Dendritic cell treated with granulocyte-macrophage colony-stimulating factor and Interleukin-4, amounts not matched to agents 40 ng/mL and 50 ng/mL, for 4 days (primary cell): ENCODE measurements around the gene ZCCHC2.

Experiments
- H3K27ac Mint-ChIP-seq: one replicate; pipeline ENCODE4 v1.8.0; 2022; ENCODE audit warnings: mild to moderate bottlenecking, mixed read lengths
- H3K27me3 Mint-ChIP-seq: one replicate; pipeline ENCODE4 v1.8.0; 2022; ENCODE audit warnings: mild to moderate bottlenecking, mixed read lengths
- H3K36me3 Mint-ChIP-seq: one replicate; pipeline ENCODE4 v1.8.0; 2022; ENCODE audit warnings: low read depth, mixed read lengths
- H3K4me1 Mint-ChIP-seq: one replicate; pipeline ENCODE4 v1.8.0; 2022; ENCODE audit warnings: low read depth, mixed read lengths
- H3K4me3 Mint-ChIP-seq: one replicate; pipeline ENCODE4 v1.8.0; 2022; ENCODE audit warnings: mild to moderate bottlenecking, moderate library complexity, mixed read lengths
- H3K9me3 Mint-ChIP-seq: one replicate; pipeline ENCODE4 v1.8.0; 2022; ENCODE audit warnings: mixed read lengths
- intact Hi-C: fragments of 100-400 bp; cut with micrococcal nuclease; formaldehyde crosslinking; loops from one replicate; pipeline ENCODE4 v1.15.0; 2022

Gene ZCCHC2

GRCh38 chr18:62564044-62564443, 41.2 kb downstream of the ZCCHC2 start:
- no peak overlapping the region for H3K4me3 Mint-ChIP-seq
- peaks cover 96% of the 10 kb centered on the region for H3K36me3 Mint-ChIP-seq
- intact Hi-C loops: loop anchor here (10.0 kb wide), 1 partner anchor 249 kb away; no protein-coding TSS in a partner anchor
- H3K27me3 Mint-ChIP-seq: no peaks in the 10 kb centered on the region
- peaks cover 6% of the 10 kb centered on the region for H3K4me1 Mint-ChIP-seq
- H3K27ac Mint-ChIP-seq: no peak overlapping the region
- no peaks in the 10 kb centered on the region for H3K9me3 Mint-ChIP-seq

- intact Hi-C loops: loop anchor here (5.0 to 10.0 kb wide), 3 partner anchors 139 to 384 kb away; no protein-coding TSS in a partner anchor
- H3K27me3 Mint-ChIP-seq: no peaks in the 10 kb centered on the region
- H3K36me3 Mint-ChIP-seq: peaks cover 93% of the 10 kb centered on the region
- no peak overlapping the region for H3K4me3 Mint-ChIP-seq
- H3K4me1 Mint-ChIP-seq: peaks cover 6% of the 10 kb centered on the region
- no peaks in the 10 kb centered on the region for H3K9me3 Mint-ChIP-seq
- no peak overlapping the region for H3K27ac Mint-ChIP-seq
These were observed 43.4 kb downstream of the ZCCHC2 start for GRCh38 chr18:62566199-62566598.

- H3K4me3 Mint-ChIP-seq: no peak overlapping the region
- peaks cover 6% of the 10 kb centered on the region for H3K4me1 Mint-ChIP-seq
- H3K27ac Mint-ChIP-seq: no peak overlapping the region
- no peaks in the 10 kb centered on the region for H3K27me3 Mint-ChIP-seq
- peaks cover 93% of the 10 kb centered on the region for H3K36me3 Mint-ChIP-seq
- H3K9me3 Mint-ChIP-seq: no peaks in the 10 kb centered on the region
- intact Hi-C loops: loop anchor here (5.0 to 10.0 kb wide), 3 partner anchors 140 to 385 kb away; no protein-coding TSS in a partner anchor
These were observed 44.0 kb downstream of the ZCCHC2 start for GRCh38 chr18:62566818-62567217.

GRCh38 chr18:62569081-62569655, 46.3 kb downstream of the ZCCHC2 start:
- Mint-ChIP-seq H3K4me3 (no peak overlapping the region), H3K27ac (no peak overlapping the region), H3K9me3 (no peaks in the 10 kb centered on the region), H3K36me3 (peaks cover 91% of the 10 kb centered on the region), H3K27me3 (no peaks in the 10 kb centered on the region), H3K4me1 (peaks cover 6% of the 10 kb centered on the region)
- intact Hi-C loops: loop anchor here (5.0 to 10.0 kb wide), 3 partner anchors 142 to 387 kb away; no protein-coding TSS in a partner anchor

GRCh38 chr18:62571037-62571436, 48.2 kb downstream of the ZCCHC2 start:
- Mint-ChIP-seq H3K4me1 (peaks cover 14% of the 10 kb centered on the region), H3K4me3 (no peak overlapping the region), H3K36me3 (peaks cover 93% of the 10 kb centered on the region), H3K27ac (no peak overlapping the region), H3K27me3 (no peaks in the 10 kb centered on the region), H3K9me3 (no peaks in the 10 kb centered on the region)
- intact Hi-C loops: no loop called here

- no peak overlapping the region for H3K27ac Mint-ChIP-seq
- H3K9me3 Mint-ChIP-seq: no peaks in the 10 kb centered on the region
- peaks cover 14% of the 10 kb centered on the region for H3K4me1 Mint-ChIP-seq
- no peaks in the 10 kb centered on the region for H3K27me3 Mint-ChIP-seq
- peaks cover 87% of the 10 kb centered on the region for H3K36me3 Mint-ChIP-seq
- H3K4me3 Mint-ChIP-seq: no peak overlapping the region
- intact Hi-C loops: no loop called here
These were observed 48.8 kb downstream of the ZCCHC2 start for GRCh38 chr18:62571648-62572047.

- Mint-ChIP-seq H3K4me1 (peaks cover 22% of the 10 kb centered on the region), H3K9me3 (no peaks in the 10 kb centered on the region), H3K27me3 (no peaks in the 10 kb centered on the region), H3K36me3 (peaks cover 87% of the 10 kb centered on the region), H3K4me3 (no peak overlapping the region), H3K27ac (no peak overlapping the region)
- intact Hi-C loops: no loop called here
These were observed 49.6 kb downstream of the ZCCHC2 start for GRCh38 chr18:62572456-62572855.

- Mint-ChIP-seq H3K4me1 (peaks cover 27% of the 10 kb centered on the region), H3K36me3 (peaks cover 83% of the 10 kb centered on the region), H3K27me3 (no peaks in the 10 kb centered on the region), H3K4me3 (no peak overlapping the region), H3K9me3 (no peaks in the 10 kb centered on the region), H3K27ac (no peak overlapping the region)
- intact Hi-C loops: no loop called here
These were observed 52.0 kb downstream of the ZCCHC2 start for GRCh38 chr18:62574776-62575175.

- Mint-ChIP-seq H3K9me3 (no peaks in the 10 kb centered on the region), H3K36me3 (peaks cover 74% of the 10 kb centered on the region), H3K27ac (peak overlapping the region; percentile 75)
These were observed 53.4 kb downstream of the ZCCHC2 start for GRCh38 chr18:62576271-62576670.

GRCh38 chr18:62576845-62577512, 54.2 kb downstream of the ZCCHC2 start:
- Mint-ChIP-seq H3K36me3 (peaks cover 72% of the 10 kb centered on the region), H3K27me3 (no peaks in the 10 kb centered on the region), H3K9me3 (no peaks in the 10 kb centered on the region), H3K4me1 (peaks cover 30% of the 10 kb centered on the region), H3K27ac (peak overlapping the region; percentile 75), H3K4me3 (peak overlapping the region; percentile 54)
- intact Hi-C loops: no loop called here

More at GRCh38 chr18:62576271-62576670, 53.4 kb downstream of the ZCCHC2 start:
- intact Hi-C loops: no loop called here
- Mint-ChIP-seq H3K4me3 (no peak overlapping the region), H3K4me1 (peaks cover 27% of the 10 kb centered on the region), H3K27me3 (no peaks in the 10 kb centered on the region)

GRCh38 chr18:62577765-62578164, 54.9 kb downstream of the ZCCHC2 start:
- peaks cover 33% of the 10 kb centered on the region for H3K4me1 Mint-ChIP-seq
- H3K9me3 Mint-ChIP-seq: no peaks in the 10 kb centered on the region
- H3K4me3 Mint-ChIP-seq: no peak overlapping the region
- H3K27me3 Mint-ChIP-seq: no peaks in the 10 kb centered on the region
- intact Hi-C loops: no loop called here
- peak overlapping the region; percentile 75 for H3K27ac Mint-ChIP-seq
- H3K36me3 Mint-ChIP-seq: peaks cover 72% of the 10 kb centered on the region

- Mint-ChIP-seq H3K27ac (no peak overlapping the region), H3K4me1 (peaks cover 46% of the 10 kb centered on the region), H3K4me3 (no peak overlapping the region), H3K36me3 (peaks cover 63% of the 10 kb centered on the region), H3K9me3 (no peaks in the 10 kb centered on the region), H3K27me3 (no peaks in the 10 kb centered on the region)
- intact Hi-C loops: no loop called here
These were observed 56.2 kb downstream of the ZCCHC2 start for GRCh38 chr18:62578980-62579511.

- Mint-ChIP-seq H3K4me1 (peaks cover 43% of the 10 kb centered on the region), H3K4me3 (no peak overlapping the region), H3K9me3 (no peaks in the 10 kb centered on the region), H3K27ac (no peak overlapping the region), H3K27me3 (peaks cover 1% of the 10 kb centered on the region), H3K36me3 (peaks cover 71% of the 10 kb centered on the region)
- intact Hi-C loops: loop anchor here (5.0 to 10.0 kb wide), 2 partner anchors 131 to 401 kb away; partner anchors contain the start of gene PHLPP1
These were observed 60.6 kb downstream of the ZCCHC2 start for GRCh38 chr18:62583376-62583775.
